Measurements from ENCODE around the gene FUT4.

DNA sequence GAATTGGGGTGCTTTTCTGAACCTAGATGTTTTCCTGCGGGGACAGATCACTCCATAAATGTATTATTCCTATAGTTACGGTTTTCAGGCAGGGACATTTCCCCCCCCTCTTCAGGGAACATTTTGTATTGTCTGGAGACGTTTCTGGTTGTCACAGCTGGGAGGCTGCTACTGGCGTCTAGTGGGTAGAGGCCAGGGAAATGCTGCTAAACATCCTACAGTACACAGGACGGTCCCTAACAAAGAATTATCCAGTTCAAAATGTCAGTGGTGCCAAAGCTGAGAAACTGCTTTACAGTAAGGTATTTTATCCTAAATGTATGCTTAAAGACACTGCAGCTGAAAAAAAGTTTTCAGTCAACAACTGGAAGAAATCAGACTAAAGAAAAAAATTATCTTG lies 42.8 kb downstream of the FUT4 start:
- TF ChIP-seq, protein P1, sequence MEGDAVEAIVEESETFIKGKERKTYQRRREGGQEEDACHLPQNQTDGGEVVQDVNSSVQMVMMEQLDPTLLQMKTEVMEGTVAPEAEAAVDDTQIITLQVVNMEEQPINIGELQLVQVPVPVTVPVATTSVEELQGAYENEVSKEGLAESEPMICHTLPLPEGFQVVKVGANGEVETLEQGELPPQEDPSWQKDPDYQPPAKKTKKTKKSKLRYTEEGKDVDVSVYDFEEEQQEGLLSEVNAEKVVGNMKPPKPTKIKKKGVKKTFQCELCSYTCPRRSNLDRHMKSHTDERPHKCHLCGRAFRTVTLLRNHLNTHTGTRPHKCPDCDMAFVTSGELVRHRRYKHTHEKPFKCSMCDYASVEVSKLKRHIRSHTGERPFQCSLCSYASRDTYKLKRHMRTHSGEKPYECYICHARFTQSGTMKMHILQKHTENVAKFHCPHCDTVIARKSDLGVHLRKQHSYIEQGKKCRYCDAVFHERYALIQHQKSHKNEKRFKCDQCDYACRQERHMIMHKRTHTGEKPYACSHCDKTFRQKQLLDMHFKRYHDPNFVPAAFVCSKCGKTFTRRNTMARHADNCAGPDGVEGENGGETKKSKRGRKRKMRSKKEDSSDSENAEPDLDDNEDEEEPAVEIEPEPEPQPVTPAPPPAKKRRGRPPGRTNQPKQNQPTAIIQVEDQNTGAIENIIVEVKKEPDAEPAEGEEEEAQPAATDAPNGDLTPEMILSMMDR (IDR thresholded peaks at IDR 0.05) = no peak
- TF ChIP-seq POLR2A (IDR thresholded peaks at IDR 0.05) = no peak

Data from transverse colon (tissue), 3 donors.